ENCODE results near the gene IFRD2. TPM values are rescaled to one million over a fixed set of nuclear protein-coding genes. Genes with fewer than 3 reads are reported as not detected.
"Not testable (repeated sequence)": the region's sequence is repeated elsewhere in the genome, so short reads cannot be mapped to it uniquely, and the experiment has no call there.

The IFRD2 gene
- total and polyA plus RNA-seq, 2 donors (not counting 1 experiment from before 2014, with no cell fraction given) = 28.1 to 51.0 TPM

DNA sequence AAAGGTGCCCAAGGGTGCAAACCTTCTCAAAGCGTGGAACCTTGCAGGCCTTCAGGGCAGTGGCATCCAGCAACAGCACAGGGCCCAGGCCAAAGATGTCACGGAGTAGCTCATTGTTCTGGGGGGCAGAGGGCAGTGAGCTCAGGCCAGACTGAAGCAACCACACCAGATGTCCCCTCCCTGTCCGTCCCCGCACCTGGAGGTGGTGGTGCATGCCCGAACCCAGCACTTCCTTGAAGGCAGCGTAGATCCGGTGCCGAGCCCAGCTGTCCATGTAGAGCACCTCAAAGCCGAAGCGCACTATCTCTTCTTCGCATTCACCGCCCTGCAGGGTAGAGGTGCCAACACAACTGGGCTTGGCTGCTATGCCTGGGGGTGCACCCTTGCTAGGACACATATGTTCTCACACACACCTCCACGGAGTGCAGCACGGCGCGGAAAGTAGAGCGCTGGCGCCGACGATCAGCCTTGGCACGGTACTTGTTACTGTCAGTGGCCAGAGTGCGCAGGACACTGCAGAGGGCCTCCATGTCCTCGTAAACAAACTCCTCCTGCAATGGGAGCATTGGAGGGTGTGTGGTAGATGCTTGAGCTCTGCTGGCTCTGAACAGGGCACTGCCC, 3.7 kb downstream of the IFRD2 start:
- no peaks in the 10 kb centered on the region for H4K20me1 ChIP-seq (ENCODE audit: control insufficient read depth, extremely low read depth, insufficient read depth, low read length)
- H3K36me3 ChIP-seq (ENCODE audit: control insufficient read depth, insufficient read depth, low read length) = peaks cover 14% of the 10 kb centered on the region

DNA sequence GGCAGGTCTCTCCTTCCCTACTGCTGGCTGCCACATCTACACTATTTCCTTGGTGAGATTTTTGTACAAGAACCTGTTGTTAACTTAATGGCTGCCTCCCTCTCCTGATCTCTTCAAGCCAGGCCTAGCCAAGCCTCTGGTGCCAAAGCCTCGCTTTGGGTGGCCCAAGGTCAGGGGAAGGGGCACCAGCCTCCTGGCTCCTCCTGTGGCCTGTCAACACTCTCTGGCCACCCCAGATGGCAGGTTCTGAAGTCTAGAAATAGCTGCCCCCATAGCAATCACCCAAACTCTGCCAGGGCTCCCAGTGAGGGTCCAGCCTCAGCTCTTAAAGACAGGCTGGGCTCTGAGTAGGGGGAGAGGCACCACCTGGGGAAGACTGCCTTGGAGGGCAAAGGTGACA, 5.0 kb downstream of the IFRD2 start:
- Histone ChIP-seq H2AFZ (ENCODE audit: low read length) (no peak overlapping the region), H3K4me2 (ENCODE audit: extremely low read depth, insufficient read depth, low read length) (no peak overlapping the region), H3K4me1 (ENCODE audit: control insufficient read depth, extremely low read depth, insufficient read depth, low read length) (no peaks in the 10 kb centered on the region), H3K4me3 (replicated peaks in 1 of 4; ENCODE audit: control extremely low read depth in 1 of 4, insufficient read depth in 1 of 4, low read depth in 3 of 4, low read length in 4 of 4) (no peak overlapping the region), H3K9me3 (ENCODE audit: control insufficient read depth, insufficient read depth, low read depth, low read length) (no peaks in the 10 kb centered on the region), H3K36me3 (ENCODE audit: control insufficient read depth, insufficient read depth, low read length) (peaks cover 14% of the 10 kb centered on the region), H3K27me3 (ENCODE audit: control insufficient read depth, insufficient read depth, low read length) (no peaks in the 10 kb centered on the region), H3K27ac (ENCODE audit: insufficient read depth, low read length) (no peak overlapping the region), H3K79me2 (ENCODE audit: control insufficient read depth, insufficient read depth, low read length) (peaks cover 19% of the 10 kb centered on the region), H4K20me1 (ENCODE audit: control insufficient read depth, extremely low read depth, insufficient read depth, low read length) (no peaks in the 10 kb centered on the region), H3K9ac (ENCODE audit: insufficient read depth, low read length) (no peak overlapping the region)
- TF ChIP-seq EZH2 (IDR thresholded peaks at IDR 0.05; ENCODE audit: low read length, missing control alignments) = no peak
- TF ChIP-seq, protein P1, sequence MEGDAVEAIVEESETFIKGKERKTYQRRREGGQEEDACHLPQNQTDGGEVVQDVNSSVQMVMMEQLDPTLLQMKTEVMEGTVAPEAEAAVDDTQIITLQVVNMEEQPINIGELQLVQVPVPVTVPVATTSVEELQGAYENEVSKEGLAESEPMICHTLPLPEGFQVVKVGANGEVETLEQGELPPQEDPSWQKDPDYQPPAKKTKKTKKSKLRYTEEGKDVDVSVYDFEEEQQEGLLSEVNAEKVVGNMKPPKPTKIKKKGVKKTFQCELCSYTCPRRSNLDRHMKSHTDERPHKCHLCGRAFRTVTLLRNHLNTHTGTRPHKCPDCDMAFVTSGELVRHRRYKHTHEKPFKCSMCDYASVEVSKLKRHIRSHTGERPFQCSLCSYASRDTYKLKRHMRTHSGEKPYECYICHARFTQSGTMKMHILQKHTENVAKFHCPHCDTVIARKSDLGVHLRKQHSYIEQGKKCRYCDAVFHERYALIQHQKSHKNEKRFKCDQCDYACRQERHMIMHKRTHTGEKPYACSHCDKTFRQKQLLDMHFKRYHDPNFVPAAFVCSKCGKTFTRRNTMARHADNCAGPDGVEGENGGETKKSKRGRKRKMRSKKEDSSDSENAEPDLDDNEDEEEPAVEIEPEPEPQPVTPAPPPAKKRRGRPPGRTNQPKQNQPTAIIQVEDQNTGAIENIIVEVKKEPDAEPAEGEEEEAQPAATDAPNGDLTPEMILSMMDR (conservative IDR thresholded peaks at IDR 0.05 in 1 of 2, IDR thresholded peaks at IDR 0.05 in 1 of 2; ENCODE audit: low read depth in 1 of 2, low read length in 2 of 2) = no peak
- no peak for DNase-seq (ENCODE audit: low read depth in 2 of 2)

More for the DNA sequence above, 3.7 kb downstream of the IFRD2 start:
- Histone ChIP-seq H3K9me3 (ENCODE audit: control insufficient read depth, insufficient read depth, low read depth, low read length) (no peaks in the 10 kb centered on the region), H3K4me2 (ENCODE audit: extremely low read depth, insufficient read depth, low read length) (no peak overlapping the region), H3K79me2 (ENCODE audit: control insufficient read depth, insufficient read depth, low read length) (peaks cover 19% of the 10 kb centered on the region), H3K9ac (ENCODE audit: insufficient read depth, low read length) (no peak overlapping the region), H3K4me3 (replicated peaks in 1 of 4; ENCODE audit: control extremely low read depth in 1 of 4, insufficient read depth in 1 of 4, low read depth in 3 of 4, low read length in 4 of 4) (no peak overlapping the region), H2AFZ (ENCODE audit: low read length) (no peak overlapping the region), H3K27ac (ENCODE audit: insufficient read depth, low read length) (no peak overlapping the region), H3K27me3 (ENCODE audit: control insufficient read depth, insufficient read depth, low read length) (no peaks in the 10 kb centered on the region), H3K4me1 (ENCODE audit: control insufficient read depth, extremely low read depth, insufficient read depth, low read length) (peaks cover 5% of the 10 kb centered on the region)
- TF ChIP-seq EZH2 (IDR thresholded peaks at IDR 0.05; ENCODE audit: low read length, missing control alignments) = no peak
- TF ChIP-seq, protein P1 (conservative IDR thresholded peaks at IDR 0.05 in 1 of 2, IDR thresholded peaks at IDR 0.05 in 1 of 2; ENCODE audit: low read depth in 1 of 2, low read length in 2 of 2) = no peak
- no peak for DNase-seq (ENCODE audit: low read depth in 2 of 2)

DNA sequence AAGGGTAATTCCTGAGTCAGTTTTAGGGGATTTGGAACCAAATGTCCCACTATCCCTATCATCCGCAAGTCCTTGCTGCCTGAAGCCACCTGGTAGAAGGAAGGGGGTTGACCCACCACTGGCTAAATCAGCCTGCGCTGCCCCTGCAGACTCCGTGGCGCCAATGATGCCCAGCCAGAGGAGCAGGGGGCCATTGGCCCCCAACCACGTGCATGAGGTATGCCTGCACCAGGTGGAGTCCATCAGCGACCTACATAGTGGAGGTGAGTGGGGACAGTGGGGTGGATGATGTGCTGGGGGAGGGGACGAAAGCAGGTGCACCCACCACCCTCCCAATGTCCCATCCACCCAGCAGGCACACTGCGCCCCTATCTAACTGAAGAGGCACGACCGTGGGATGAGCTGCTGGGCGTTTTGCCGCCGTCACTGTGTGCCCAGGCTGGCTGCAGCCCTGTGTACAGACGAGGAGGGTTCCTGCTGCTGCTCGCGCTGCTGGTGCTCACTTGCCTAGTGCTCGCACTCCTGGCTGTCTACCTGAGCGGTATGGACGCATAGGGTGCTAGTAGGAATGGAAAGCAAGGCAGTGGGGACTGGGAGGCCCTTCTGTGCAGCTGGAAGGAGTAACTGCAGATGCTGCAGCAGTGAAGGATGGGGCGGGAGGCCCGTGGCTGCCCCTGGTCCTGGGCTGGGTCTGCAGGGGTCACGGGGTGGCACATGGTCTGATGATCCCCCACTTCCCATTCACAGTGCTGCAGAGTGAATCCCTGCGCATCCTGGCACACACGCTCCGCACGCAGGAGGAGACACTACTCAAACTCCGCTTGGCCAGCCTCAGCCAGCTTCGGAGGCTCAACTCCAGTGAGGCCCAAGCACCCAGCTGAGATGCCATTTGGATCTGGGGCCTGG, 5.7 kb downstream of the IFRD2 start:
- no peak overlapping the region for H3K4me2 ChIP-seq (ENCODE audit: extremely low read depth, insufficient read depth, low read length)
- H4K20me1 ChIP-seq (ENCODE audit: control insufficient read depth, extremely low read depth, insufficient read depth, low read length) = no peaks in the 10 kb centered on the region
- H3K27me3 ChIP-seq (ENCODE audit: control insufficient read depth, insufficient read depth, low read length) = no peaks in the 10 kb centered on the region
- no peak for DNase-seq (ENCODE audit: low read depth in 2 of 2)
- peaks cover 15% of the 10 kb centered on the region for H3K79me2 ChIP-seq (ENCODE audit: control insufficient read depth, insufficient read depth, low read length)
- H3K4me3 ChIP-seq (replicated peaks in 1 of 4; ENCODE audit: control extremely low read depth in 1 of 4, insufficient read depth in 1 of 4, low read depth in 3 of 4, low read length in 4 of 4) = no peak overlapping the region
- H3K9me3 ChIP-seq (ENCODE audit: control insufficient read depth, insufficient read depth, low read depth, low read length) = no peaks in the 10 kb centered on the region
- H3K4me1 ChIP-seq (ENCODE audit: control insufficient read depth, extremely low read depth, insufficient read depth, low read length) = no peaks in the 10 kb centered on the region
- TF ChIP-seq, protein P1 (conservative IDR thresholded peaks at IDR 0.05 in 1 of 2, IDR thresholded peaks at IDR 0.05 in 1 of 2; ENCODE audit: low read depth in 1 of 2, low read length in 2 of 2) = no peak
- no peak for TF ChIP-seq EZH2 (IDR thresholded peaks at IDR 0.05; ENCODE audit: low read length, missing control alignments)
- H2AFZ ChIP-seq (ENCODE audit: low read length) = no peak overlapping the region
- no peak overlapping the region for H3K9ac ChIP-seq (ENCODE audit: insufficient read depth, low read length)
- H3K36me3 ChIP-seq (ENCODE audit: control insufficient read depth, insufficient read depth, low read length) = peaks cover 14% of the 10 kb centered on the region
- H3K27ac ChIP-seq (ENCODE audit: insufficient read depth, low read length) = no peak overlapping the region

DNA sequence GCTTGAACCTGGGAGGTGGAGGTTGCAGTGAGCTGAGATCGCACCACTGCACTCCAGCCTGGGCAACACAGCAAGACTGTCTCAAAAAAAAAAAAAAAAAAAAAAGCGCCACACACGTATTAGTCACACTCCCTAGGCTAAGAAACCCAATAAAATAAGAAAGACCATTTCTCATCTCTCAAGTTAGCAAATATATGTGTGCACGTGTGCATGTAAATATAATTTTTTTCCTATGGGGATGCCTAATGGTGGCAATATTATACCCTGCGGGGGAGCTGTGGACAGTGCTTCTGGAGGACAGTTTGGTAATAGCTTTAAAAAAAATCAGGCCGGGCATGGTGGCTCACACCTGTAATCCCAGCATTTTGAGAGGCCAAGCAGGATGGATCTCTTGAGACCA, 8.1 kb downstream of the IFRD2 start:
- not testable (repeated sequence) for H2AFZ ChIP-seq (ENCODE audit: low read length); H3K27ac ChIP-seq (ENCODE audit: insufficient read depth, low read length); DNase-seq (ENCODE audit: low read depth in 2 of 2); H3K4me3 ChIP-seq (replicated peaks in 1 of 4; ENCODE audit: control extremely low read depth in 1 of 4, insufficient read depth in 1 of 4, low read depth in 3 of 4, low read length in 4 of 4); H3K36me3 ChIP-seq (ENCODE audit: control insufficient read depth, insufficient read depth, low read length); H3K9me3 ChIP-seq (ENCODE audit: control insufficient read depth, insufficient read depth, low read depth, low read length); H4K20me1 ChIP-seq (ENCODE audit: control insufficient read depth, extremely low read depth, insufficient read depth, low read length); H3K9ac ChIP-seq (ENCODE audit: insufficient read depth, low read length); H3K27me3 ChIP-seq (ENCODE audit: control insufficient read depth, insufficient read depth, low read length); H3K79me2 ChIP-seq (ENCODE audit: control insufficient read depth, insufficient read depth, low read length); H3K4me2 ChIP-seq (ENCODE audit: extremely low read depth, insufficient read depth, low read length); H3K4me1 ChIP-seq (ENCODE audit: control insufficient read depth, extremely low read depth, insufficient read depth, low read length)
